HepG2 (cell line): ENCODE results near the gene CNGA2. TPM values are rescaled to one million over a fixed set of nuclear protein-coding genes. Genes with fewer than 3 reads are reported as not detected.

Experiments
- ATAC-seq: fragments of 200-7000 bp; cut with Tn5 transposase; 3 replicates; pipeline ENCODE4 v1.9.1; 2020; ENCODE audit warnings: mild to moderate bottlenecking, moderate library complexity
- BruUV-seq: library from RNA; stranded (reverse); fragments of 400-500 nt; replicated peaks from 2 replicates; lab custom pipeline; 2021; lab: Mats Ljungman, UMichigan
- CTCF ChIA-PET: fragments of 300-600 bp; formaldehyde crosslinking; extraction: SDS; loops from one replicate; lab custom pipeline; 2021; ENCODE audit warnings: low total read pairs, inconsistent platforms, low intra/inter-chr PET ratio; lab: Yijun Ruan, JAX
- POLR2A ChIA-PET: fragments of 350-600 bp; sonication (Branson Sonifier 250); formaldehyde crosslinking; loops from one replicate; lab custom pipeline; 2020; ENCODE audit warnings: antibody characterized with exemption, inconsistent platforms; lab: Yijun Ruan, JAX
- DNase-seq: peaks from one replicate; pipeline ENCODE4 v3.0.0-alpha.2; 2015; ENCODE audit warnings: low spot score
- FAIRE-seq: peaks from 3 replicates; lab custom pipeline; 2011; peaks lifted over from hg19 to GRCh38; lab: Jason Lieb, UNC
- H2AFZ ChIP-seq: one replicate; pipeline ENCODE4 v1.6.1; 2011; ENCODE audit warnings: low read length, inconsistent platforms
- H3K27ac ChIP-seq: fragments of 300-600 bp; 3 replicates; pipeline ENCODE4 v1.8.0; 2011; ENCODE audit warnings: mixed run types, mild to moderate bottlenecking, mixed read lengths, low read length, inconsistent platforms; ENCODE audit not compliant: insufficient read depth; ENCODE audit errors: extremely low read length
- H3K27me3 ChIP-seq, 2 experiments: fragments of 200-600 bp in 1 of 2; 2 replicates in 1 of 2; 3 replicates in 1 of 2; pipeline versions ENCODE4 v1.6.0 to v1.8.0; 2011; ENCODE audit warnings: low read length in 2 of 2, mild to moderate bottlenecking in 2 of 2, moderate library complexity in 2 of 2, inconsistent platforms in 1 of 2; ENCODE audit not compliant: insufficient read depth in 2 of 2, control insufficient read depth in 1 of 2
- H3K36me3 ChIP-seq, 2 experiments: fragments of 200-600 bp in 1 of 2; replicated peaks in 1 of 2; 2 replicates in 1 of 2; 3 replicates in 1 of 2; pipeline versions ENCODE4 v1.5.1 to v1.8.0; 2011; ENCODE audit warnings: low read length in 2 of 2, inconsistent platforms in 1 of 2; ENCODE audit not compliant: insufficient read depth in 2 of 2, control insufficient read depth in 1 of 2
- H3K4me1 ChIP-seq: 2 replicates; pipeline ENCODE4 v1.5.1; 2012; ENCODE audit warnings: low read length, inconsistent platforms; ENCODE audit not compliant: insufficient read depth
- H3K4me2 ChIP-seq: 2 replicates; pipeline ENCODE4 v1.6.0; 2011; ENCODE audit warnings: low read depth, low read length, inconsistent platforms
- H3K4me3 ChIP-seq, 3 experiments: fragments of 200-600 bp in 1 of 3; sonication (generic), shearing (Covaris generic) in 1 of 3; replicated peaks in 1 of 3; 2 replicates each; pipeline ENCODE4 v1.5.1; 2011 to 2016; ENCODE audit warnings: low read length in 3 of 3, inconsistent platforms in 2 of 3, low read depth in 2 of 3, mild to moderate bottlenecking in 2 of 3, control low read depth in 1 of 3, mixed read lengths in 1 of 3; ENCODE audit not compliant: insufficient read depth in 1 of 3
- H3K79me2 ChIP-seq: one replicate; pipeline ENCODE4 v1.6.1; 2011; ENCODE audit warnings: low read length, inconsistent platforms; ENCODE audit not compliant: insufficient read depth
- H3K9ac ChIP-seq: 2 replicates; pipeline ENCODE4 v1.6.0; 2011; ENCODE audit warnings: mild to moderate bottlenecking, low read depth, low read length, inconsistent platforms; ENCODE audit not compliant: insufficient read depth
- H3K9me3 ChIP-seq: 2 replicates; pipeline ENCODE4 v1.5.1; 2012; ENCODE audit warnings: mild to moderate bottlenecking, low read length
- H4K20me1 ChIP-seq: 2 replicates; pipeline ENCODE4 v1.6.0; 2011; ENCODE audit warnings: inconsistent platforms, mild to moderate bottlenecking, low read length, moderate library complexity; ENCODE audit not compliant: insufficient read depth
- BCL3 ChIP-seq: sonication (generic); formaldehyde crosslinking; IDR thresholded peaks from 2 replicates; pipeline ENCODE4 v1.5.1; 2020; ENCODE audit warnings: mild to moderate bottlenecking, missing genetic modification reagents, moderate library complexity
- BCL6 ChIP-seq: IDR thresholded peaks from 2 replicates; pipeline ENCODE4 v1.6.1; 2016; ENCODE audit warnings: missing genetic modification reagents, missing compliant biosample characterization
- DNMT1 ChIP-seq: sonication (generic); formaldehyde crosslinking; IDR thresholded peaks from 2 replicates; pipeline ENCODE4 v1.5.1; 2020; ENCODE audit warnings: mild to moderate bottlenecking, missing genetic modification reagents
- GFI1 ChIP-seq: sonication (generic); formaldehyde crosslinking; IDR thresholded peaks from 2 replicates; pipeline ENCODE4 v1.5.0; 2020; ENCODE audit warnings: missing genetic modification reagents, mild to moderate bottlenecking, borderline replicate concordance
- KAT8 ChIP-seq: IDR thresholded peaks from 2 replicates; pipeline ENCODE4 v1.6.1; 2016; ENCODE audit warnings: missing genetic modification reagents, missing compliant biosample characterization
- KMT2A ChIP-seq: sonication (generic); formaldehyde crosslinking; IDR thresholded peaks from 2 replicates; pipeline ENCODE4 v1.4.0; 2020; ENCODE audit warnings: missing genetic modification reagents
- MTF2 ChIP-seq: sonication (generic); formaldehyde crosslinking; IDR thresholded peaks from 2 replicates; pipeline ENCODE4 v1.5.0; 2020; ENCODE audit warnings: missing genetic modification reagents, borderline replicate concordance
- PITX1 ChIP-seq: sonication (generic); formaldehyde crosslinking; IDR thresholded peaks from 2 replicates; pipeline ENCODE4 v1.5.1; 2020; ENCODE audit warnings: mild to moderate bottlenecking, missing genetic modification reagents
- RNF219 ChIP-seq: sonication (generic); formaldehyde crosslinking; IDR thresholded peaks from 2 replicates; pipeline ENCODE4 v1.5.0; 2020; ENCODE audit warnings: mild to moderate bottlenecking, missing genetic modification reagents
- TMF1 ChIP-seq: sonication (generic); formaldehyde crosslinking; IDR thresholded peaks from 2 replicates; pipeline ENCODE4 v1.8.1; 2022; ENCODE audit warnings: low read depth, missing genetic modification reagents
- ZNF337 ChIP-seq: sonication (generic); formaldehyde crosslinking; IDR thresholded peaks from 2 replicates; pipeline ENCODE4 v1.5.1; 2020; ENCODE audit warnings: missing genetic modification reagents, low read depth, mild to moderate bottlenecking, borderline replicate concordance
- ZNF512B ChIP-seq: sonication (generic); formaldehyde crosslinking; IDR thresholded peaks from 2 replicates; pipeline ENCODE4 v1.5.1; 2020; ENCODE audit warnings: missing genetic modification reagents, mild to moderate bottlenecking, borderline replicate concordance
- ZNF615 ChIP-seq: sonication (generic); formaldehyde crosslinking; IDR thresholded peaks from 2 replicates; pipeline ENCODE4 v1.5.0; 2020; ENCODE audit warnings: mild to moderate bottlenecking, missing genetic modification reagents, borderline replicate concordance
- WGBS: methylation state at CpG from one replicate; pipeline ENCODE4 v1.1.6; 2017; ENCODE audit warnings: low lambda C conversion rate; 5-methylcytosine and 5-hydroxymethylcytosine counted together
- in situ Hi-C: cut with HindIII; loops from 2 replicates; pipeline ENCODE4 v1.10.0; 2017; ENCODE audit warnings: low pct_unique_long_range_greater_than_20kb; ENCODE audit not compliant: extremely low pct_ligation_motif_present
- intact Hi-C: fragments of 100-400 bp; cut with micrococcal nuclease; formaldehyde crosslinking; loops from one replicate; pipeline ENCODE4 v1.10.0; 2022; ENCODE audit not compliant: unreplicated experiment
- polyA plus RNA-seq, 8 experiments: library from polyadenylated mRNA; depleted of rRNA in 3 of 8; stranded (reverse) in 7 of 8; unstranded in 1 of 8; fragments of >200 nt; fragmentation: Illumina TruSeq in 4 of 8; extraction: Trizol in 4 of 8; gene quantifications; 2 replicates each; pipeline versions ENCODE4 v1.2.1 to v1.2.3, GENCODE V29; 2011 to 2016; ENCODE audit warnings: low read depth in 4 of 8, missing spikeins in 1 of 8, mixed read lengths in 1 of 8; ENCODE audit not compliant: insufficient read depth in 1 of 8
- total RNA-seq, 5 experiments: library from RNA; depleted of rRNA; stranded (reverse); fragments of >200 nt; fragmentation: Illumina TruSeq; extraction: Trizol; gene quantifications; 2 replicates each; pipeline ENCODE4 v1.2.3, GENCODE V29; 2016; ENCODE audit warnings: low read depth in 1 of 5

CNGA2 gene
- total and polyA plus RNA-seq, 2 of the 13 experiments (the other 11 are each of a cell fraction or from before 2014, with no cell fraction given), result not detected

- ATAC-seq (no peak), DNase-seq (no peak), FAIRE-seq (no peak)
- Histone ChIP-seq H4K20me1 (no peaks in the 10 kb centered on the region), H3K79me2 (no peaks in the 10 kb centered on the region), H3K36me3 (no peaks in the 10 kb centered on the region), H3K4me2 (no peak overlapping the region), H3K9me3 (no peaks in the 10 kb centered on the region), H3K4me3 (no peak overlapping the region), H3K27me3 (no peaks in the 10 kb centered on the region), H3K27ac (no peak overlapping the region), H2AFZ (no peak overlapping the region), H3K4me1 (no peaks in the 10 kb centered on the region), H3K9ac (no peak overlapping the region)
- WGBS, result no CpG with 5 or more reads among the region's 9 CpGs
- BruUV-seq, result no TSS peak
- POLR2A ChIA-PET, result no interaction called here
- TF ChIP-seq BCL3 (CRISPR knock-in tag), result no peak
- TF ChIP-seq KAT8 (CRISPR knock-in tag), result no peak
- TF ChIP-seq ZNF615, result no peak
- TF ChIP-seq PITX1 (CRISPR knock-in tag), result no peak
- CTCF ChIA-PET, result no interaction called here
- intact Hi-C loops (no loop called here), in situ Hi-C loops (loop anchor here (25.0 kb wide), 1 partner anchor 187 kb away; no protein-coding TSS in a partner anchor)
Measured at GRCh38 chrX:151699746-151700145, 34.8 kb upstream of the CNGA2 start.

- H3K79me2 ChIP-seq, result no peaks in the 10 kb centered on the region
- H3K9me3 ChIP-seq, result no peaks in the 10 kb centered on the region
- no peak for ATAC-seq
- H3K4me1 ChIP-seq, result no peaks in the 10 kb centered on the region
- H3K27me3 ChIP-seq, result no peaks in the 10 kb centered on the region
- no peak overlapping the region for H3K4me2 ChIP-seq
- intact Hi-C loops (no loop called here), in situ Hi-C loops (no loop called here)
- no peak for FAIRE-seq
- H3K4me3 ChIP-seq, result no peak overlapping the region
- WGBS, result no CpG with 5 or more reads among the region's 16 CpGs
- no peak overlapping the region for H3K27ac ChIP-seq
- H2AFZ ChIP-seq, result no peak overlapping the region
- H4K20me1 ChIP-seq, result no peaks in the 10 kb centered on the region
- DNase-seq, result no peak
- POLR2A ChIA-PET, result no interaction called here
- no TSS peak for BruUV-seq
- H3K9ac ChIP-seq, result no peak overlapping the region
- H3K36me3 ChIP-seq, result no peaks in the 10 kb centered on the region
- CTCF ChIA-PET, result no interaction called here
- TF ChIP-seq BCL6 (no peak), RNF219 (CRISPR knock-in tag) (no peak), ZNF512B (CRISPR knock-in tag) (no peak), DNMT1 (CRISPR knock-in tag) (no peak), KMT2A (CRISPR knock-in tag) (no peak), MTF2 (CRISPR knock-in tag) (no peak), ZNF337 (no peak), TMF1 (CRISPR knock-in tag) (no peak), GFI1 (CRISPR knock-in tag) (no peak)
Measured at GRCh38 chrX:151700581-151700980, 34.0 kb upstream of the CNGA2 start.
